ENCODE results near the gene DBF4B.
"Not testable (repeated sequence)": the region's sequence is repeated elsewhere in the genome, so short reads cannot be mapped to it uniquely, and the experiment has no call there.

DBF4B gene

GRCh38 chr17:44708401-44709263 is at the start of gene DBF4B:
Gene DBF4B (plus strand): TSS chr17:44708665. CDS start chr17:44708821, 156 bp downstream.
- H3K27ac Mint-ChIP-seq = no peak within 1 kb of the TSS
- H3K4me3 Mint-ChIP-seq = no peak within 1 kb of the TSS

GRCh38 chr17:44661835-44662234 is 46.6 kb upstream of the DBF4B start:
- ATAC-seq (ENCODE audit: low read depth) (no peak), DNase-seq (ENCODE audit: low spot score in 2 of 2) (no peak)
- Mint-ChIP-seq H3K27me3 (peaks cover 3% of the 10 kb centered on the region), H3K4me1 (peaks cover 3% of the 10 kb centered on the region), H3K27ac (no peak overlapping the region), H3K4me3 (no peak overlapping the region), H3K9me3 (no peaks in the 10 kb centered on the region), H3K36me3 (no peaks in the 10 kb centered on the region)

More at GRCh38 chr17:44708401-44709263, at the start of gene DBF4B:
- H3K4me1 Mint-ChIP-seq = peaks cover 2% of the 10 kb centered on the region
- no peaks in the 10 kb centered on the region for H3K9me3 Mint-ChIP-seq
- DNase-seq (ENCODE audit: low spot score in 2 of 2) (peak; percentile 71 to 81), ATAC-seq (ENCODE audit: low read depth) (peak; percentile 96)
- peaks cover 2% of the 10 kb centered on the region for H3K27me3 Mint-ChIP-seq
- H3K36me3 Mint-ChIP-seq = peaks cover 2% of the 10 kb centered on the region

- DNase-seq (ENCODE audit: low spot score in 2 of 2) = no peak
- H3K27ac Mint-ChIP-seq = no peak overlapping the region
- no peaks in the 10 kb centered on the region for H3K27me3 Mint-ChIP-seq
- no peaks in the 10 kb centered on the region for H3K36me3 Mint-ChIP-seq
- no peak for ATAC-seq (ENCODE audit: low read depth)
- no peak overlapping the region for H3K4me3 Mint-ChIP-seq
- no peaks in the 10 kb centered on the region for H3K9me3 Mint-ChIP-seq
- H3K4me1 Mint-ChIP-seq = no peaks in the 10 kb centered on the region
These were observed 45.4 kb upstream of the DBF4B start for GRCh38 chr17:44663095-44663494.

- Mint-ChIP-seq H3K36me3 (no peaks in the 10 kb centered on the region), H3K4me1 (no peaks in the 10 kb centered on the region), H3K27ac (no peak overlapping the region), H3K27me3 (no peaks in the 10 kb centered on the region), H3K9me3 (no peaks in the 10 kb centered on the region), H3K4me3 (no peak overlapping the region)
- ATAC-seq (ENCODE audit: low read depth) = no peak
- no peak for DNase-seq (ENCODE audit: low spot score in 2 of 2)
These were observed 43.6 kb upstream of the DBF4B start for GRCh38 chr17:44664867-44665266.

GRCh38 chr17:44666006-44666405 is 42.5 kb upstream of the DBF4B start:
- H3K4me1 Mint-ChIP-seq = no peaks in the 10 kb centered on the region
- H3K9me3 Mint-ChIP-seq = no peaks in the 10 kb centered on the region
- H3K27ac Mint-ChIP-seq = no peak overlapping the region
- H3K36me3 Mint-ChIP-seq = no peaks in the 10 kb centered on the region
- no peaks in the 10 kb centered on the region for H3K27me3 Mint-ChIP-seq
- no peak overlapping the region for H3K4me3 Mint-ChIP-seq
- DNase-seq (ENCODE audit: low spot score in 2 of 2) = no peak
- no peak for ATAC-seq (ENCODE audit: low read depth)

- H3K9me3 Mint-ChIP-seq = no peaks in the 10 kb centered on the region
- no peak overlapping the region for H3K4me3 Mint-ChIP-seq
- H3K27ac Mint-ChIP-seq = no peak overlapping the region
- no peaks in the 10 kb centered on the region for H3K27me3 Mint-ChIP-seq
- no peak for DNase-seq (ENCODE audit: low spot score in 2 of 2)
- no peak for ATAC-seq (ENCODE audit: low read depth)
- no peaks in the 10 kb centered on the region for H3K36me3 Mint-ChIP-seq
- H3K4me1 Mint-ChIP-seq = no peaks in the 10 kb centered on the region
These were observed 35.9 kb upstream of the DBF4B start for GRCh38 chr17:44672479-44673093.

- Mint-ChIP-seq H3K4me3 (no peak overlapping the region), H3K36me3 (peaks cover 5% of the 10 kb centered on the region), H3K27ac (no peak overlapping the region), H3K27me3 (no peaks in the 10 kb centered on the region), H3K9me3 (no peaks in the 10 kb centered on the region), H3K4me1 (no peaks in the 10 kb centered on the region)
- no peak for ATAC-seq (ENCODE audit: low read depth)
- DNase-seq (ENCODE audit: low spot score in 2 of 2) = no peak
These were observed 34.6 kb upstream of the DBF4B start for GRCh38 chr17:44673893-44674292.

GRCh38 chr17:44677136-44677535 is 31.3 kb upstream of the DBF4B start:
- no peak for DNase-seq (ENCODE audit: low spot score in 2 of 2)
- no peak overlapping the region for H3K27ac Mint-ChIP-seq

GRCh38 chr17:44683303-44683702 is 25.2 kb upstream of the DBF4B start:
- not testable (repeated sequence) for H3K27ac Mint-ChIP-seq; H3K27me3 Mint-ChIP-seq; H3K4me3 Mint-ChIP-seq; H3K4me1 Mint-ChIP-seq; H3K9me3 Mint-ChIP-seq; DNase-seq (ENCODE audit: low spot score in 2 of 2); ATAC-seq (ENCODE audit: low read depth)
- H3K36me3 Mint-ChIP-seq = peaks cover 32% of the 10 kb centered on the region

More at GRCh38 chr17:44677136-44677535, 31.3 kb upstream of the DBF4B start:
- Mint-ChIP-seq H3K27me3 (no peaks in the 10 kb centered on the region), H3K4me3 (no peak overlapping the region), H3K4me1 (no peaks in the 10 kb centered on the region), H3K36me3 (peaks cover 21% of the 10 kb centered on the region), H3K9me3 (no peaks in the 10 kb centered on the region)
- ATAC-seq (ENCODE audit: low read depth) = no peak

- Mint-ChIP-seq H3K9me3 (no peaks in the 10 kb centered on the region), H3K4me3 (no peak overlapping the region), H3K36me3 (peaks cover 12% of the 10 kb centered on the region), H3K4me1 (peaks cover 18% of the 10 kb centered on the region), H3K27me3 (no peaks in the 10 kb centered on the region), H3K27ac (no peak overlapping the region)
- ATAC-seq (ENCODE audit: low read depth) = no peak
- DNase-seq (ENCODE audit: low spot score in 2 of 2) = no peak
These were observed 20.7 kb upstream of the DBF4B start for GRCh38 chr17:44687756-44688155.

- DNase-seq (ENCODE audit: low spot score in 2 of 2) (no peak), ATAC-seq (ENCODE audit: low read depth) (no peak)
- Mint-ChIP-seq H3K4me1 (peaks cover 18% of the 10 kb centered on the region), H3K27ac (no peak overlapping the region), H3K4me3 (no peak overlapping the region), H3K27me3 (no peaks in the 10 kb centered on the region), H3K36me3 (peaks cover 12% of the 10 kb centered on the region), H3K9me3 (no peaks in the 10 kb centered on the region)
These were observed 20.3 kb upstream of the DBF4B start for GRCh38 chr17:44688200-44688599.

GRCh38 chr17:44688675-44689476 is 19.6 kb upstream of the DBF4B start:
- H3K9me3 Mint-ChIP-seq = no peaks in the 10 kb centered on the region
- H3K4me1 Mint-ChIP-seq = peaks cover 16% of the 10 kb centered on the region
- ATAC-seq (ENCODE audit: low read depth) = peak; percentile 2
- H3K27ac Mint-ChIP-seq = peak overlapping the region; percentile 95
- no peaks in the 10 kb centered on the region for H3K27me3 Mint-ChIP-seq
- no peak for DNase-seq (ENCODE audit: low spot score in 2 of 2)
- peak overlapping the region; percentile 98 for H3K4me3 Mint-ChIP-seq
- peaks cover 7% of the 10 kb centered on the region for H3K36me3 Mint-ChIP-seq

- peak; percentile 89 to 95 for DNase-seq (ENCODE audit: low spot score in 2 of 2)
- no peaks in the 10 kb centered on the region for H3K9me3 Mint-ChIP-seq
- peak; percentile 95 for ATAC-seq (ENCODE audit: low read depth)
- peaks cover 16% of the 10 kb centered on the region for H3K4me1 Mint-ChIP-seq
- peak within 1 kb of the TSS; percentile 95 for H3K27ac Mint-ChIP-seq
- H3K36me3 Mint-ChIP-seq = peaks cover 6% of the 10 kb centered on the region
- H3K27me3 Mint-ChIP-seq = no peaks in the 10 kb centered on the region
- peak within 1 kb of the TSS; percentile 98 for H3K4me3 Mint-ChIP-seq
These were observed 18.8 kb upstream of the DBF4B start, which contains the start of gene CCDC43 for GRCh38 chr17:44689477-44690217. Gene CCDC43 (minus strand): TSS chr17:44689776. CDS start chr17:44689753, 23 bp downstream.

Measured in memory B cell (primary cell).